B cell (primary cell): ENCODE measurements around the gene AGBL3. TPM values are rescaled to one million over a fixed set of nuclear protein-coding genes. Genes with fewer than 3 reads are reported as not detected.

ENCODE experiments used
- ATAC-seq: fragments of 200-7000 bp; cut with Tn5 transposase; one replicate; pipeline ENCODE4 v1.10.0; 2021; ENCODE audit warnings: low read depth, mild to moderate bottlenecking, moderate number of reproducible peaks, moderate library complexity
- CTCF ChIA-PET: fragments of 350-600 bp; sonication (Branson Sonifier 250); formaldehyde crosslinking; loops from one replicate; lab custom pipeline; 2021; ENCODE audit warnings: antibody characterized with exemption, inconsistent platforms; lab: Charles Lee
- POLR2A ChIA-PET: fragments of 350-600 bp; sonication (Branson Sonifier 250); formaldehyde crosslinking; loops from one replicate; lab custom pipeline; 2021; ENCODE audit warnings: antibody characterized with exemption; lab: Charles Lee
- DNase-seq: peaks from one replicate; pipeline ENCODE4 v3.0.0; 2013
- H2AFZ ChIP-seq: 2 replicates; pipeline ENCODE4 v1.6.1; 2012; ENCODE audit warnings: mild to moderate bottlenecking, low read depth, low read length; ENCODE audit not compliant: insufficient read depth, poor library complexity, severe bottlenecking
- H3K27ac ChIP-seq, 2 donors: 1 replicate in 1 of 2; 2 replicates in 1 of 2; pipeline ENCODE4 v1.5.1; 2012 to 2013; ENCODE audit warnings: low read length in 2 of 2, mild to moderate bottlenecking in 2 of 2, moderate library complexity in 1 of 2
- H3K27me3 ChIP-seq, 4 experiments: fragments of 200-600 bp in 1 of 4; sonication (generic) in 1 of 4; replicated peaks in 1 of 4; 1 replicate in 2 of 4; 2 replicates in 2 of 4; pipeline versions ENCODE4 v1.6.1 to v1.7.0; 2013 to 2016; ENCODE audit warnings: low read length in 3 of 4, mild to moderate bottlenecking in 2 of 4, mixed read lengths in 1 of 4, moderate library complexity in 1 of 4; ENCODE audit not compliant: insufficient read depth in 4 of 4, control insufficient read depth in 3 of 4; ENCODE audit errors: control extremely low read depth in 1 of 4
- H3K36me3 ChIP-seq, 2 experiments: replicated peaks in 1 of 2; 1 replicate in 1 of 2; 2 replicates in 1 of 2; pipeline versions ENCODE4 v1.6.1 to v1.7.1; 2013; ENCODE audit warnings: low read length in 1 of 2; ENCODE audit not compliant: insufficient read depth in 2 of 2, control insufficient read depth in 1 of 2; ENCODE audit errors: control extremely low read depth in 1 of 2, extremely low read depth in 1 of 2
- H3K4me1 ChIP-seq, 2 donors: fragments of 200-600 bp in 1 of 2; sonication (generic) in 1 of 2; 1 replicate in 1 of 2; 2 replicates in 1 of 2; pipeline versions ENCODE4 v1.5.1 to v1.6.1; 2013 to 2017; ENCODE audit warnings: low read length in 2 of 2; ENCODE audit not compliant: control insufficient read depth in 2 of 2, insufficient read depth in 2 of 2
- H3K4me2 ChIP-seq: replicated peaks from 2 replicates; pipeline ENCODE3; 2012; ENCODE audit warnings: mild to moderate bottlenecking, low read depth, low read length; ENCODE audit not compliant: poor library complexity, severe bottlenecking
- H3K4me3 ChIP-seq, 5 experiments: fragments of 200-600 bp in 1 of 5; sonication (generic) in 1 of 5; 1 replicate in 3 of 5; 2 replicates in 2 of 5; pipeline versions ENCODE4 v1.5.1 to v1.7.0; 2011 to 2016; ENCODE audit warnings: low read length in 4 of 5, mild to moderate bottlenecking in 4 of 5, low read depth in 2 of 5, control low read depth in 1 of 5, moderate library complexity in 1 of 5; ENCODE audit not compliant: insufficient read depth in 1 of 5; ENCODE audit errors: control extremely low read depth in 1 of 5, extremely low read depth in 1 of 5
- H3K79me2 ChIP-seq: fragments of 200-600 bp; sonication (generic); one replicate; pipeline ENCODE4 v1.6.0; 2016; ENCODE audit warnings: low read length; ENCODE audit not compliant: control insufficient read depth, insufficient read depth
- H3K9ac ChIP-seq: fragments of 200-600 bp; sonication (generic); 2 replicates; pipeline ENCODE4 v1.6.1; 2017; ENCODE audit warnings: mild to moderate bottlenecking, low read length, moderate library complexity
- H3K9me3 ChIP-seq, 3 donors: one replicate each; pipeline versions ENCODE4 v1.6.1 to v1.7.1; 2013; ENCODE audit warnings: low read length in 2 of 3; ENCODE audit not compliant: control insufficient read depth in 2 of 3, insufficient read depth in 1 of 3; ENCODE audit errors: control extremely low read depth in 1 of 3
- H4K20me1 ChIP-seq: 2 replicates; pipeline ENCODE4 v1.6.0; 2012; ENCODE audit warnings: mild to moderate bottlenecking, low read length; ENCODE audit not compliant: insufficient read depth, control insufficient read depth, poor library complexity, severe bottlenecking
- H3K27ac Mint-ChIP-seq: one replicate; pipeline ENCODE4 v1.8.0; 2021; ENCODE audit warnings: mixed read lengths
- H3K27me3 Mint-ChIP-seq: one replicate; pipeline ENCODE4 v1.8.0; 2021; ENCODE audit warnings: mixed read lengths
- H3K4me1 Mint-ChIP-seq: one replicate; pipeline ENCODE4 v1.8.0; 2021; ENCODE audit warnings: mixed read lengths
- H3K4me3 Mint-ChIP-seq: one replicate; pipeline ENCODE4 v1.8.0; 2021; ENCODE audit warnings: mixed read lengths
- H3K9me3 Mint-ChIP-seq: one replicate; pipeline ENCODE4 v1.8.0; 2022; ENCODE audit warnings: mixed read lengths; ENCODE audit not compliant: insufficient read depth
- EZH2 ChIP-seq: IDR thresholded peaks from 2 replicates; pipeline ENCODE4 v1.6.1; 2012; ENCODE audit warnings: borderline replicate concordance, low read depth, mild to moderate bottlenecking, moderate library complexity, low read length; ENCODE audit not compliant: insufficient read depth, poor library complexity, severe bottlenecking
- WGBS: methylation state at CpG from one replicate; pipeline ENCODE4 v1.1.5; 2013; ENCODE audit warnings: missing lambda C conversion rate; ENCODE audit not compliant: insufficient coverage; 5-methylcytosine and 5-hydroxymethylcytosine counted together
- intact Hi-C: fragments of 100-400 bp; cut with micrococcal nuclease; formaldehyde crosslinking; loops from one replicate; pipeline ENCODE4 v1.10.0; 2022
- polyA plus RNA-seq: library from polyadenylated mRNA; depleted of rRNA; stranded (reverse); fragments of >200 nt; gene quantifications from 2 replicates; pipeline ENCODE4 v1.2.3, GENCODE V29; 2012
- total RNA-seq, 2 donors: library from RNA; stranded (reverse); fragments of 120-200 nt in 1 of 2; gene quantifications; 1 replicate in 1 of 2; 2 replicates in 1 of 2; pipeline versions ENCODE4 v1.2.3 to v1.2.4, GENCODE V29; 2013 to 2022
- TF ChIP-seq, protein P1 (sequence below): fragments of 200-600 bp; IDR thresholded peaks from one replicate; pipeline ENCODE4 v1.8.0; 2022; ENCODE audit warnings: antibody characterized with exemption, mild to moderate bottlenecking

AGBL3 gene
- total and polyA plus RNA-seq, 2 donors (not counting 1 experiment from before 2014, with no cell fraction given) = 0.51 to 10.9 TPM

DNA sequence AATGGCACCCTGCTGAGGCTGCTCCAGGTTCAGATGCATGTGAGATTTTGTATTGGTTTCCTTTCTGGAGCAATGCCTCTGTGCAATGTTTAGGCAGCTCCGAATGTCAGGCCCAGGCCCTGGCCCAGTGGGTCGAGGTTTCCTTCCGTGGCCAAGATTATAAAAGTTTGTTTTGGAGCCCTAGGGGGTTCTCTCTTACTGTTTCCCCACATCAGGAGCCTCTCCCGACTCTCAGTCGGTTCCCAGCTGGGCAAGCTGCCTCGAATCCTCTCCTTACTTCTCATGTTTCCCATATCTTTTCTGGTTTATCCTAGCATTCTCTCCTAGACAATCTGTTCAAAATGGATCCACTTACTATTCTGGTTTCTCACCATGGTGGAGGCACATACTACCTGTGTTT, 172.6 kb downstream of the AGBL3 start:
- Histone ChIP-seq H3K4me1 (peaks cover 26 to 32% of the 10 kb centered on the region in 2 donors), H2AFZ (no peak overlapping the region), H4K20me1 (peaks cover 27% of the 10 kb centered on the region), H3K79me2 (peaks cover 80% of the 10 kb centered on the region), H3K4me2 (no peak overlapping the region), H3K27ac (peak overlapping the region in 1 of 2 donors; percentile 59), H3K9ac (no peak overlapping the region), H3K36me3 (peaks cover 0 to 20% of the 10 kb centered on the region in 2 experiments), H3K4me3 (no peak overlapping the region), H3K27me3 (no peaks in the 10 kb centered on the region), H3K9me3 (peaks cover 1 to 17% (median 16%) of the 10 kb centered on the region in 3 donors)
- DNase-seq (no peak), ATAC-seq (no peak)
- intact Hi-C loops = no loop called here
- Mint-ChIP-seq H3K9me3 (peaks cover 14% of the 10 kb centered on the region), H3K27me3 (no peaks in the 10 kb centered on the region), H3K4me1 (peaks cover 58% of the 10 kb centered on the region), H3K27ac (peak overlapping the region; percentile 73), H3K4me3 (no peak overlapping the region)
- CTCF ChIA-PET = interaction anchor here (2.0 to 4.9 kb wide), 3 partner anchors 9 to 13 kb away, joined by 5 to 47 read pairs (median 41); partner anchors contain the start of genes CYREN and TMEM140
- TF ChIP-seq, protein P1, sequence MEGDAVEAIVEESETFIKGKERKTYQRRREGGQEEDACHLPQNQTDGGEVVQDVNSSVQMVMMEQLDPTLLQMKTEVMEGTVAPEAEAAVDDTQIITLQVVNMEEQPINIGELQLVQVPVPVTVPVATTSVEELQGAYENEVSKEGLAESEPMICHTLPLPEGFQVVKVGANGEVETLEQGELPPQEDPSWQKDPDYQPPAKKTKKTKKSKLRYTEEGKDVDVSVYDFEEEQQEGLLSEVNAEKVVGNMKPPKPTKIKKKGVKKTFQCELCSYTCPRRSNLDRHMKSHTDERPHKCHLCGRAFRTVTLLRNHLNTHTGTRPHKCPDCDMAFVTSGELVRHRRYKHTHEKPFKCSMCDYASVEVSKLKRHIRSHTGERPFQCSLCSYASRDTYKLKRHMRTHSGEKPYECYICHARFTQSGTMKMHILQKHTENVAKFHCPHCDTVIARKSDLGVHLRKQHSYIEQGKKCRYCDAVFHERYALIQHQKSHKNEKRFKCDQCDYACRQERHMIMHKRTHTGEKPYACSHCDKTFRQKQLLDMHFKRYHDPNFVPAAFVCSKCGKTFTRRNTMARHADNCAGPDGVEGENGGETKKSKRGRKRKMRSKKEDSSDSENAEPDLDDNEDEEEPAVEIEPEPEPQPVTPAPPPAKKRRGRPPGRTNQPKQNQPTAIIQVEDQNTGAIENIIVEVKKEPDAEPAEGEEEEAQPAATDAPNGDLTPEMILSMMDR = no peak
- no peak for TF ChIP-seq EZH2
- POLR2A ChIA-PET = interaction anchor here (0.7 to 1.1 kb wide), 3 partner anchors 11 to 1558 kb away, joined by 3 read pairs; partner anchors contain the start of gene TMEM140
- WGBS = 87% methylated on average over 5 of the region's 6 CpGs

DNA sequence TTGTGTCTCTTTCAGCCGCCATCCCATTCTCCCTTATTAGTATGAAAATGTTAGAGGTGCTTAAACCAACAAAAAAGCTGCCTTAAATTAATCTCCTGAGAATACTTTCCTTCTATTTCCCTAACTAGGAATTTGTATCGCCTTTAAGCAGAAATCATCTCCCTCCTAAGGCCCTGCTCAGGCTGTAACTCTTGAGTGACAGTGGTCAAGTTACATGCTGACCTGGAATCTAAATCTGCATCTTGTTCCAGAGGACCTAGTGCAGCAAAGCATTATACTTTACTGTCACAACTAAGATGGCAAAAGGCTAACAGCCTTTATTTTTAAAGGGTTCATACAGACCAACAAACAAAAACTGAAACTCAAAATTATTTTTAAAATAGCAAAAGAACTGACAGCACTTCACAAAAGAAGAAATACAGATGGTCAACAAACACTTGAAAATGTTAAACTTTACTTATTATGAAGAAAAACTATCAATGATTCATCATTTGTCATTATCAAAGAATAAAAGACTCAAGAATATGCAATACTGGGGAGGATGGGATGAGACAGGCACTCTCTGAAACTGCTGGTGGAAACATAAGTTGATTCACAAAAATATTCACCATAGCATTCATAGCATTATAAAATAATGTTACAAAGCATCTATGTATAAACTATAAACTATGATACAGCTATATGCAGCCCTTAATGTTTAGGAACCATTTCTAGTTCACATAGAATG, 173.2 kb downstream of the AGBL3 start:
- CTCF ChIA-PET = interaction anchor here (1.1 to 4.9 kb wide), 5 partner anchors 10 to 176 kb away, joined by 3 to 47 read pairs (median 29); partner anchors contain the start of genes AGBL3, CYREN and TMEM140
- TF ChIP-seq, protein P1 = no peak
- no peak for TF ChIP-seq EZH2
- WGBS = 100% methylated on average over 1 of the region's 2 CpGs
- H4K20me1 ChIP-seq = peaks cover 27% of the 10 kb centered on the region
- peaks cover 0 to 25% of the 10 kb centered on the region in 2 experiments for H3K36me3 ChIP-seq
- no peaks in the 10 kb centered on the region for H3K27me3 ChIP-seq
- peaks cover 1 to 17% (median 16%) of the 10 kb centered on the region in 3 donors for H3K9me3 ChIP-seq
- H3K4me1 Mint-ChIP-seq = peaks cover 55% of the 10 kb centered on the region
- intact Hi-C loops = no loop called here
- no peak overlapping the region for H2AFZ ChIP-seq
- no peaks in the 10 kb centered on the region for H3K27me3 Mint-ChIP-seq
- POLR2A ChIA-PET = interaction anchor here (0.7 to 2.9 kb wide), 6 partner anchors 8 to 1559 kb away, joined by 3 to 22 read pairs (median 6); partner anchors contain the start of genes AGBL3, CYREN and TMEM140
- peak overlapping the region; percentile 52 for H3K4me2 ChIP-seq
- no peak overlapping the region for H3K9ac ChIP-seq
- H3K4me3 ChIP-seq = no peak overlapping the region
- H3K4me1 ChIP-seq = peaks cover 26 to 32% of the 10 kb centered on the region in 2 donors
- H3K27ac Mint-ChIP-seq = peak overlapping the region; percentile 50
- H3K27ac ChIP-seq = peak overlapping the region in 1 of 2 donors; percentile 59
- no peak for ATAC-seq
- DNase-seq = no peak
- H3K4me3 Mint-ChIP-seq = peak overlapping the region; percentile 1
- peaks cover 11% of the 10 kb centered on the region for H3K9me3 Mint-ChIP-seq
- peaks cover 74% of the 10 kb centered on the region for H3K79me2 ChIP-seq
